ENCODE measurements around the gene CCNA2.

CCNA2 gene

GRCh38 chr4:121790976-121791375 is 32.7 kb downstream of the CCNA2 start:
- Histone ChIP-seq H3K79me2 (ENCODE audit: control insufficient read depth, insufficient read depth, low read length, unreplicated experiment) (no peaks in the 10 kb centered on the region), H3K27me3 (ENCODE audit: insufficient read depth, low read length) (no peaks in the 10 kb centered on the region), H3K4me1 (ENCODE audit: control insufficient read depth, insufficient read depth, low read length, unreplicated experiment) (peaks cover 48% of the 10 kb centered on the region), H3K27ac (ENCODE audit: low read depth, low read length) (no peak overlapping the region), H2AFZ (ENCODE audit: low read length, unreplicated experiment) (no peak overlapping the region), H3K4me3 (ENCODE audit: low read depth, low read length) (no peak overlapping the region), H3K36me3 (ENCODE audit: insufficient read depth, low read length) (no peaks in the 10 kb centered on the region)

DNA sequence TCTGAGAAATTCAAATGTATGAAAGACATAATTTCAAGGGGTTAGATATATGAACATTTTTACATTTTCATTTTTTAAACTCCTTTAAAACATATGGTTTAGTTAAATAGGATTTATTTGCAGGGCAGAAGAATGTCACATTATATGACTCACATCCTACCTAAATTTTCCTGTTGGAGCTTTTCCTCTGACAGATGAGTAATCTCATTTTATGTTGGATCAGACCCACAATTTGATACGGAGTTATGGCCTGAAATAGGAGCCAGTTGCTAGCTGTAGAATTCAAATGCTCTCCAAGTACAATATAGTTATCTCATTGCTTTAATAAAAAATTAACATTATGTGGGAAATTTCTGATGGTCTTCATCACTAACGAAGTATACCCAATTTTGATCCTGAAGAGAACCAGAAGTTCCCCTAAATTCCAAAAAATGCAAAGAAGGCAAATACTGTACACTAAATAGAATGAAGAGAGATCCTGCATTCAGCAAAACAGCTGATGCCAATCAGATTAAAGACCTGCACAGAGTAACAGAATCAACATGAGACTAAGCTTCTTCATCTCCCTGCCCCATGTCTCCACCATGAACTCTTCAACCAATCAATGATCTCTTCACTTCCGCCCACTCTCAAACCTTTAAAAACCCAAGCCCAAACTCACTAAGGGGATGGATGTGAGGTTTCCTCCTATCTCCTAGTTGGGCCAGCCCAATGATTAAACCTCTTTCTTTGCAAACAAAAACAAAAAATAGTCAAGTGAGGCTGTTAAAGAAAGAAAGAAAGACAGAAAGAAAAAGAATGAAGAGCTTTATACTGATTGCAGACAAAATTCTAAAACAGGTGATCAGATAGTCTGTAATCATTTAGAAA is 33.5 kb downstream of the CCNA2 start:
- peak overlapping the region; percentile 34 for H2AFZ ChIP-seq (ENCODE audit: low read length, unreplicated experiment)
- no peaks in the 10 kb centered on the region for H3K27me3 ChIP-seq (ENCODE audit: insufficient read depth, low read length)
- peak overlapping the region; percentile 73 for H3K27ac ChIP-seq (ENCODE audit: low read depth, low read length)
- no peaks in the 10 kb centered on the region for H3K36me3 ChIP-seq (ENCODE audit: insufficient read depth, low read length)
- H3K4me3 ChIP-seq (ENCODE audit: low read depth, low read length) = no peak overlapping the region
- peaks cover 56% of the 10 kb centered on the region for H3K4me1 ChIP-seq (ENCODE audit: control insufficient read depth, insufficient read depth, low read length, unreplicated experiment)
- no peaks in the 10 kb centered on the region for H3K79me2 ChIP-seq (ENCODE audit: control insufficient read depth, insufficient read depth, low read length, unreplicated experiment)

GRCh38 chr4:121789455-121789854 is 34.2 kb downstream of the CCNA2 start:
- H3K36me3 ChIP-seq (ENCODE audit: insufficient read depth, low read length) = no peaks in the 10 kb centered on the region
- no peak overlapping the region for H3K4me3 ChIP-seq (ENCODE audit: low read depth, low read length)
- H3K79me2 ChIP-seq (ENCODE audit: control insufficient read depth, insufficient read depth, low read length, unreplicated experiment) = no peaks in the 10 kb centered on the region
- H3K27me3 ChIP-seq (ENCODE audit: insufficient read depth, low read length) = no peaks in the 10 kb centered on the region
- peaks cover 63% of the 10 kb centered on the region for H3K4me1 ChIP-seq (ENCODE audit: control insufficient read depth, insufficient read depth, low read length, unreplicated experiment)
- H2AFZ ChIP-seq (ENCODE audit: low read length, unreplicated experiment) = no peak overlapping the region
- H3K27ac ChIP-seq (ENCODE audit: low read depth, low read length) = peak overlapping the region; percentile 73

DNA sequence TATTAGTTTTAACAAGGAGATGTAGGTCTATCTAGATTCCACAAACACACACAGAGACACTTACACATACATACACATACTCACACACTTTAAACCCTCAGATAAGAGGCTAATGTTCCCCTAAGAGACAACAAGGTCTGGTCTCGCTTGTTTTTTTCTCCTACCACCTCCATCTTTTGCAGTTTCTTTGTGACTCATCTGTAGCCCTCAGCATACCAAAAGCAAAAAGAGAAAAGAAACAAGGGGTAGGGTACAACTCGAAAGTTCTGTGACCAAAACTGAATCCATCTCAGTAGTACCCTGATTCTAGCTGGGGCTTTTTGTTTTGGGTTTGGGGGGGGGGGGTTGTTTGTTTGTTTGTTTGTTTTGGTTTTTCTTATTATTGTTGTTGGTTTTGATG is 34.8 kb downstream of the CCNA2 start:
- Histone ChIP-seq H3K79me2 (ENCODE audit: control insufficient read depth, insufficient read depth, low read length, unreplicated experiment) (no peaks in the 10 kb centered on the region), H3K4me1 (ENCODE audit: control insufficient read depth, insufficient read depth, low read length, unreplicated experiment) (peaks cover 67% of the 10 kb centered on the region), H3K4me3 (ENCODE audit: low read depth, low read length) (no peak overlapping the region), H2AFZ (ENCODE audit: low read length, unreplicated experiment) (peak overlapping the region; percentile 62), H3K27ac (ENCODE audit: low read depth, low read length) (peak overlapping the region; percentile 73), H3K36me3 (ENCODE audit: insufficient read depth, low read length) (peaks cover 2% of the 10 kb centered on the region; the same call in 1 of the 2 replicates), H3K27me3 (ENCODE audit: insufficient read depth, low read length) (no peaks in the 10 kb centered on the region)

GRCh38 chr4:121786221-121786620 is 37.5 kb downstream of the CCNA2 start:
- H3K27ac ChIP-seq (ENCODE audit: low read depth, low read length) = peak overlapping the region; percentile 88
- H3K36me3 ChIP-seq (ENCODE audit: insufficient read depth, low read length) = peaks cover 8% of the 10 kb centered on the region; the same call in 1 of the 2 replicates
- H2AFZ ChIP-seq (ENCODE audit: low read length, unreplicated experiment) = no peak overlapping the region
- no peaks in the 10 kb centered on the region for H3K79me2 ChIP-seq (ENCODE audit: control insufficient read depth, insufficient read depth, low read length, unreplicated experiment)
- no peaks in the 10 kb centered on the region for H3K27me3 ChIP-seq (ENCODE audit: insufficient read depth, low read length)
- H3K4me1 ChIP-seq (ENCODE audit: control insufficient read depth, insufficient read depth, low read length, unreplicated experiment) = peaks cover 68% of the 10 kb centered on the region
- no peak overlapping the region for H3K4me3 ChIP-seq (ENCODE audit: low read depth, low read length)

GRCh38 chr4:121785479-121785878 is 38.2 kb downstream of the CCNA2 start:
- peaks cover 8% of the 10 kb centered on the region; the same call in 1 of the 2 replicates for H3K36me3 ChIP-seq (ENCODE audit: insufficient read depth, low read length)
- no peak overlapping the region for H3K4me3 ChIP-seq (ENCODE audit: low read depth, low read length)
- H3K27me3 ChIP-seq (ENCODE audit: insufficient read depth, low read length) = no peaks in the 10 kb centered on the region
- H3K4me1 ChIP-seq (ENCODE audit: control insufficient read depth, insufficient read depth, low read length, unreplicated experiment) = peaks cover 61% of the 10 kb centered on the region
- H2AFZ ChIP-seq (ENCODE audit: low read length, unreplicated experiment) = peak overlapping the region; percentile 49
- H3K79me2 ChIP-seq (ENCODE audit: control insufficient read depth, insufficient read depth, low read length, unreplicated experiment) = no peaks in the 10 kb centered on the region
- peak overlapping the region; percentile 88 for H3K27ac ChIP-seq (ENCODE audit: low read depth, low read length)

DNA sequence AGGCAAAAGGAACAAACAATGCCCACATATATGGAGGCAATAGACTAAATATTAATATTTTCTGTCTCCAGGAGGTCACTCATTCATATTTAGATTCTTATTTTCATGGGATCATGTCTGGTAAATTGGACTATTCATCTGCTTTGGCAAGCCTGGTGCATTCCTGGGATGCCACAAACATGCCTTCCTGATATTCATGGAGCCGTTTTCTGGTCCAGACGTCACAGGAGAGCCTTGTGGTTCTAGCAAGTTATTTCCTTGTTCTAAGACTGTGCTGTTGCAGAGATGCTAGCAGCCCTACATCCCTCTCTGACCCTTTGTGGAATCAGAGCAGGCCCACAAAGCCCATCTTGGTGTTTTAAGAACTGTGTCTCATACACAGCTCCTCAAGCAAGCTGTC is 38.7 kb downstream of the CCNA2 start:
- H3K36me3 ChIP-seq (ENCODE audit: insufficient read depth, low read length) = peaks cover 8% of the 10 kb centered on the region; the same call in 1 of the 2 replicates
- H3K27me3 ChIP-seq (ENCODE audit: insufficient read depth, low read length) = no peaks in the 10 kb centered on the region
- H2AFZ ChIP-seq (ENCODE audit: low read length, unreplicated experiment) = peak overlapping the region; percentile 49
- H3K4me1 ChIP-seq (ENCODE audit: control insufficient read depth, insufficient read depth, low read length, unreplicated experiment) = peaks cover 56% of the 10 kb centered on the region
- H3K27ac ChIP-seq (ENCODE audit: low read depth, low read length) = peak overlapping the region; percentile 88
- no peaks in the 10 kb centered on the region for H3K79me2 ChIP-seq (ENCODE audit: control insufficient read depth, insufficient read depth, low read length, unreplicated experiment)
- H3K4me3 ChIP-seq (ENCODE audit: low read depth, low read length) = no peak overlapping the region

DNA sequence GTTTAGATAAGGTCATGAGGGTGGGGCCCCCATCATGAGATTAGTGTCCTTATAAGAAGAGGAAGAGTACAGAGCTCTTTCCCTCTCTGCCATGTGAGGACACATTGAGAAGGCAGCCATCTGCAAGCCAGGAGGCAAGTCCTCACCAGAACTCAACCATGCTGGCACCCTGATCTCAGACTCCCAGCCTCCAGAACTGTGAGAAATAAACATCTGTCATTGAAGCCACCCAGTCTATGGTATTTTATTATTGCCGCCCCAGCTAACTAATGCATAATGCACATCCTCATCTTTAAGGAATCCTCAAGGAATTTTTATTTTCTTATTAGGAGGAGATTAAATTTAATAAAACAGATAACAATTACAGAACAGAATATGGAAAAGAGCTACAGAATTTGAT is 39.3 kb downstream of the CCNA2 start:
- Histone ChIP-seq H3K27ac (ENCODE audit: low read depth, low read length) (peak overlapping the region; percentile 88), H3K4me1 (ENCODE audit: control insufficient read depth, insufficient read depth, low read length, unreplicated experiment) (peaks cover 50% of the 10 kb centered on the region), H3K36me3 (ENCODE audit: insufficient read depth, low read length) (peaks cover 8% of the 10 kb centered on the region; the same call in 1 of the 2 replicates), H3K27me3 (ENCODE audit: insufficient read depth, low read length) (no peaks in the 10 kb centered on the region), H3K79me2 (ENCODE audit: control insufficient read depth, insufficient read depth, low read length, unreplicated experiment) (no peaks in the 10 kb centered on the region), H3K4me3 (ENCODE audit: low read depth, low read length) (no peak overlapping the region), H2AFZ (ENCODE audit: low read length, unreplicated experiment) (no peak overlapping the region)

GRCh38 chr4:121783210-121783609 is 40.5 kb downstream of the CCNA2 start:
- Histone ChIP-seq H3K4me3 (ENCODE audit: low read depth, low read length) (no peak overlapping the region), H3K79me2 (ENCODE audit: control insufficient read depth, insufficient read depth, low read length, unreplicated experiment) (no peaks in the 10 kb centered on the region), H3K36me3 (ENCODE audit: insufficient read depth, low read length) (peaks cover 8% of the 10 kb centered on the region; the same call in 1 of the 2 replicates), H3K4me1 (ENCODE audit: control insufficient read depth, insufficient read depth, low read length, unreplicated experiment) (peaks cover 38% of the 10 kb centered on the region), H2AFZ (ENCODE audit: low read length, unreplicated experiment) (no peak overlapping the region), H3K27me3 (ENCODE audit: insufficient read depth, low read length) (no peaks in the 10 kb centered on the region), H3K27ac (ENCODE audit: low read depth, low read length) (0 out of 2 replicates have a peak overlapping the region, but pooled peaks have one; percentile 11)

DNA sequence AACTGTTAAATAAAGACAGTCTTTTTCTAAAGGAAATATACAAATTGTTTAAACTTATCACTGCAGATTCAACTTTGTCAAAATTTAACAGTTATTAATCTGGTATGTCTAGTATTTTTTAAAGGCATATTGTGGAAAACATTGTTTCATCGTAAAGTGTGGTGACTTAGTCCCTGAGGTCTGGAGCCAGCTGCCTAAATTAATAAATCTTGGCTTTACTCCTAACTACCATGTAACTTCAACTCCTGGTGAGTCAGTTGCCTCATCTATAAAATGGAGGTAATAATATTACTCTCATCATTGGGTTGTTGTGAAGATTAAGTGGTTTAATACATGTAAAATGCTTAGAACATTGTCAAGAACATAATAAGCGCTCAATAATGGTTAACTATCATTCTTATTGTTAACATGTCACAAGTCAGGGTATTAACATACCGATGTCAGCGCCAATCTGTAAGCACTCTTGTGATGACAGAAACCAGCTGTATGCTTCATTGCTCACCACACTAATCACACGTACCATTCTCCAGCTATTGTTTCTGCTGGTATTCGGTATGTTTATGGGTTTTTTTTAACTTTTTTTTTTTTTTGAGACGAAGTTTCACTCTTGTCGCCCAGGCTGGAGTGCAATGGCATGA is 44.6 kb downstream of the CCNA2 start:
- no peak overlapping the region for H2AFZ ChIP-seq (ENCODE audit: low read length, unreplicated experiment)
- H3K79me2 ChIP-seq (ENCODE audit: control insufficient read depth, insufficient read depth, low read length, unreplicated experiment) = no peaks in the 10 kb centered on the region
- no peak overlapping the region for H3K27ac ChIP-seq (ENCODE audit: low read depth, low read length)
- peaks cover 22% of the 10 kb centered on the region for H3K4me1 ChIP-seq (ENCODE audit: control insufficient read depth, insufficient read depth, low read length, unreplicated experiment)
- H3K36me3 ChIP-seq (ENCODE audit: insufficient read depth, low read length) = peaks cover 8% of the 10 kb centered on the region; the same call in 1 of the 2 replicates
- H3K4me3 ChIP-seq (ENCODE audit: low read depth, low read length) = no peak overlapping the region
- no peaks in the 10 kb centered on the region for H3K27me3 ChIP-seq (ENCODE audit: insufficient read depth, low read length)

All from ACC112 (cell line).